HepG2 (cell line): ENCODE measurements around the gene BCAR3. TPM values are rescaled to one million over a fixed set of nuclear protein-coding genes. Genes with fewer than 3 reads are reported as not detected.

ENCODE experiments used
- ATAC-seq: fragments of 200-7000 bp; cut with Tn5 transposase; 3 replicates; pipeline ENCODE4 v1.9.1; 2020; ENCODE audit warnings: mild to moderate bottlenecking, moderate library complexity
- BruUV-seq: library from RNA; stranded (reverse); fragments of 400-500 nt; replicated peaks from 2 replicates; lab custom pipeline; 2021; lab: Mats Ljungman, UMichigan
- CTCF ChIA-PET: fragments of 300-600 bp; formaldehyde crosslinking; extraction: SDS; loops from one replicate; lab custom pipeline; 2021; ENCODE audit warnings: low total read pairs, inconsistent platforms, low intra/inter-chr PET ratio; lab: Yijun Ruan, JAX
- POLR2A ChIA-PET: fragments of 350-600 bp; sonication (Branson Sonifier 250); formaldehyde crosslinking; loops from one replicate; lab custom pipeline; 2020; ENCODE audit warnings: antibody characterized with exemption, inconsistent platforms; lab: Yijun Ruan, JAX
- DNase-seq: peaks from one replicate; pipeline ENCODE4 v3.0.0-alpha.2; 2015; ENCODE audit warnings: low spot score
- FAIRE-seq: peaks from 3 replicates; lab custom pipeline; 2011; peaks lifted over from hg19 to GRCh38; lab: Jason Lieb, UNC
- H2AFZ ChIP-seq: one replicate; pipeline ENCODE4 v1.6.1; 2011; ENCODE audit warnings: low read length, inconsistent platforms
- H3K27ac ChIP-seq: fragments of 300-600 bp; 3 replicates; pipeline ENCODE4 v1.8.0; 2011; ENCODE audit warnings: mixed run types, mild to moderate bottlenecking, mixed read lengths, low read length, inconsistent platforms; ENCODE audit not compliant: insufficient read depth; ENCODE audit errors: extremely low read length
- H3K27me3 ChIP-seq, 2 experiments: fragments of 200-600 bp in 1 of 2; 2 replicates in 1 of 2; 3 replicates in 1 of 2; pipeline versions ENCODE4 v1.6.0 to v1.8.0; 2011; ENCODE audit warnings: low read length in 2 of 2, mild to moderate bottlenecking in 2 of 2, moderate library complexity in 2 of 2, inconsistent platforms in 1 of 2; ENCODE audit not compliant: insufficient read depth in 2 of 2, control insufficient read depth in 1 of 2
- H3K36me3 ChIP-seq, 2 experiments: fragments of 200-600 bp in 1 of 2; replicated peaks in 1 of 2; 2 replicates in 1 of 2; 3 replicates in 1 of 2; pipeline versions ENCODE4 v1.5.1 to v1.8.0; 2011; ENCODE audit warnings: low read length in 2 of 2, inconsistent platforms in 1 of 2; ENCODE audit not compliant: insufficient read depth in 2 of 2, control insufficient read depth in 1 of 2
- H3K4me1 ChIP-seq: 2 replicates; pipeline ENCODE4 v1.5.1; 2012; ENCODE audit warnings: low read length, inconsistent platforms; ENCODE audit not compliant: insufficient read depth
- H3K4me2 ChIP-seq: 2 replicates; pipeline ENCODE4 v1.6.0; 2011; ENCODE audit warnings: low read depth, low read length, inconsistent platforms
- H3K4me3 ChIP-seq, 3 experiments: fragments of 200-600 bp in 1 of 3; sonication (generic), shearing (Covaris generic) in 1 of 3; replicated peaks in 1 of 3; 2 replicates each; pipeline ENCODE4 v1.5.1; 2011 to 2016; ENCODE audit warnings: low read length in 3 of 3, inconsistent platforms in 2 of 3, low read depth in 2 of 3, mild to moderate bottlenecking in 2 of 3, control low read depth in 1 of 3, mixed read lengths in 1 of 3; ENCODE audit not compliant: insufficient read depth in 1 of 3
- H3K79me2 ChIP-seq: one replicate; pipeline ENCODE4 v1.6.1; 2011; ENCODE audit warnings: low read length, inconsistent platforms; ENCODE audit not compliant: insufficient read depth
- H3K9ac ChIP-seq: 2 replicates; pipeline ENCODE4 v1.6.0; 2011; ENCODE audit warnings: mild to moderate bottlenecking, low read depth, low read length, inconsistent platforms; ENCODE audit not compliant: insufficient read depth
- H3K9me3 ChIP-seq: 2 replicates; pipeline ENCODE4 v1.5.1; 2012; ENCODE audit warnings: mild to moderate bottlenecking, low read length
- H4K20me1 ChIP-seq: 2 replicates; pipeline ENCODE4 v1.6.0; 2011; ENCODE audit warnings: inconsistent platforms, mild to moderate bottlenecking, low read length, moderate library complexity; ENCODE audit not compliant: insufficient read depth
- JUNB ChIP-seq: sonication (generic); formaldehyde crosslinking; IDR thresholded peaks from 2 replicates; pipeline ENCODE4 v1.8.0; 2022; ENCODE audit warnings: missing genetic modification reagents, mild to moderate bottlenecking, borderline replicate concordance
- TOE1 ChIP-seq: sonication (generic); formaldehyde crosslinking; IDR thresholded peaks from 2 replicates; pipeline ENCODE4 v1.4.0; 2020; ENCODE audit warnings: mild to moderate bottlenecking, missing genetic modification reagents
- ZNF552 ChIP-seq: sonication (generic); formaldehyde crosslinking; IDR thresholded peaks from 2 replicates; pipeline ENCODE4 v1.9.0; 2022; ENCODE audit warnings: missing genetic modification reagents, mild to moderate bottlenecking, borderline replicate concordance
- ZNF724P ChIP-seq: sonication (generic); formaldehyde crosslinking; IDR thresholded peaks from 2 replicates; pipeline ENCODE4 v1.8.0; 2022; ENCODE audit warnings: missing genetic modification reagents, borderline replicate concordance
- ZNF776 ChIP-seq: sonication (generic); formaldehyde crosslinking; IDR thresholded peaks from 2 replicates; pipeline ENCODE4 v1.4.0; 2020; ENCODE audit warnings: mild to moderate bottlenecking, missing genetic modification reagents
- WGBS: methylation state at CpG from one replicate; pipeline ENCODE4 v1.1.6; 2017; ENCODE audit warnings: low lambda C conversion rate; 5-methylcytosine and 5-hydroxymethylcytosine counted together
- in situ Hi-C: cut with HindIII; loops from 2 replicates; pipeline ENCODE4 v1.10.0; 2017; ENCODE audit warnings: low pct_unique_long_range_greater_than_20kb; ENCODE audit not compliant: extremely low pct_ligation_motif_present
- intact Hi-C: fragments of 100-400 bp; cut with micrococcal nuclease; formaldehyde crosslinking; loops from one replicate; pipeline ENCODE4 v1.10.0; 2022; ENCODE audit not compliant: unreplicated experiment
- polyA plus RNA-seq, 8 experiments: library from polyadenylated mRNA; depleted of rRNA in 3 of 8; stranded (reverse) in 7 of 8; unstranded in 1 of 8; fragments of >200 nt; fragmentation: Illumina TruSeq in 4 of 8; extraction: Trizol in 4 of 8; gene quantifications; 2 replicates each; pipeline versions ENCODE4 v1.2.1 to v1.2.3, GENCODE V29; 2011 to 2016; ENCODE audit warnings: low read depth in 4 of 8, missing spikeins in 1 of 8, mixed read lengths in 1 of 8; ENCODE audit not compliant: insufficient read depth in 1 of 8
- total RNA-seq, 5 experiments: library from RNA; depleted of rRNA; stranded (reverse); fragments of >200 nt; fragmentation: Illumina TruSeq; extraction: Trizol; gene quantifications; 2 replicates each; pipeline ENCODE4 v1.2.3, GENCODE V29; 2016; ENCODE audit warnings: low read depth in 1 of 5
- TF ChIP-seq, protein P1 (sequence below): sonication (generic); IDR thresholded peaks from 2 replicates; pipeline ENCODE4 v1.6.1; 2016; ENCODE audit warnings: low read depth, borderline replicate concordance
- TF ChIP-seq, protein P2 (sequence below): fragments of 450-650 bp; IDR thresholded peaks from 2 replicates; pipeline ENCODE4 v1.6.1; 2016

BCAR3 gene
- total and polyA plus RNA-seq, 2 of the 13 experiments (the other 11 are each of a cell fraction or from before 2014, with no cell fraction given) = 3.6 to 4.8 TPM

DNA sequence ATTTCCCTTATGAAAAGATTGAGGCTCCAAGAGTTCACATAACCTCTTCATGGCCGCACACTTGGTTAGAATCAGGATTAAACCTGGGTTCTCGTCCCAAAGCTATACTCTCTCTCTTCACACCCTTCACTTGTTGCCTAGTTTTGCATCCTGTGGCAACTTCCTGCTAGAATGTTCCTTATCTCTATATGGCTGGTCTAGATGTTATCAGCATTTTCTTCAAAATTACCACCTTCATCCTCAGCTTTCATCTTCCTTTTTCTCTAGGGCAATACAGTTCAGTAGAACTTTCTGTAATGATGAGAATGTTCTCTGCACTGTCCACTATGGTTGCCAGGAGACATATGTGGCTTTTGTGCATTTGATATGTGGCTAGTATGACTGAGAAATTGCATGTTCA is 31.1 kb upstream of the BCAR3 start:
- intact Hi-C loops = no loop called here
- Histone ChIP-seq H3K4me2 (no peak overlapping the region), H3K9me3 (no peaks in the 10 kb centered on the region), H3K27me3 (no peaks in the 10 kb centered on the region), H3K9ac (no peak overlapping the region), H4K20me1 (no peaks in the 10 kb centered on the region), H3K79me2 (no peaks in the 10 kb centered on the region), H3K36me3 (no peaks in the 10 kb centered on the region), H3K27ac (no peak overlapping the region), H3K4me1 (peaks cover 47% of the 10 kb centered on the region), H3K4me3 (no peak overlapping the region), H2AFZ (no peak overlapping the region)
- TF ChIP-seq ZNF776 = no peak
- WGBS = 83% methylated on average over 2 of the region's 2 CpGs
- FAIRE-seq = no peak
- ChIA-PET POLR2A (no interaction called here), CTCF (no interaction called here)
- ATAC-seq = no peak
- in situ Hi-C loops = no loop called here
- DNase-seq = no peak
- no TSS peak for BruUV-seq

DNA sequence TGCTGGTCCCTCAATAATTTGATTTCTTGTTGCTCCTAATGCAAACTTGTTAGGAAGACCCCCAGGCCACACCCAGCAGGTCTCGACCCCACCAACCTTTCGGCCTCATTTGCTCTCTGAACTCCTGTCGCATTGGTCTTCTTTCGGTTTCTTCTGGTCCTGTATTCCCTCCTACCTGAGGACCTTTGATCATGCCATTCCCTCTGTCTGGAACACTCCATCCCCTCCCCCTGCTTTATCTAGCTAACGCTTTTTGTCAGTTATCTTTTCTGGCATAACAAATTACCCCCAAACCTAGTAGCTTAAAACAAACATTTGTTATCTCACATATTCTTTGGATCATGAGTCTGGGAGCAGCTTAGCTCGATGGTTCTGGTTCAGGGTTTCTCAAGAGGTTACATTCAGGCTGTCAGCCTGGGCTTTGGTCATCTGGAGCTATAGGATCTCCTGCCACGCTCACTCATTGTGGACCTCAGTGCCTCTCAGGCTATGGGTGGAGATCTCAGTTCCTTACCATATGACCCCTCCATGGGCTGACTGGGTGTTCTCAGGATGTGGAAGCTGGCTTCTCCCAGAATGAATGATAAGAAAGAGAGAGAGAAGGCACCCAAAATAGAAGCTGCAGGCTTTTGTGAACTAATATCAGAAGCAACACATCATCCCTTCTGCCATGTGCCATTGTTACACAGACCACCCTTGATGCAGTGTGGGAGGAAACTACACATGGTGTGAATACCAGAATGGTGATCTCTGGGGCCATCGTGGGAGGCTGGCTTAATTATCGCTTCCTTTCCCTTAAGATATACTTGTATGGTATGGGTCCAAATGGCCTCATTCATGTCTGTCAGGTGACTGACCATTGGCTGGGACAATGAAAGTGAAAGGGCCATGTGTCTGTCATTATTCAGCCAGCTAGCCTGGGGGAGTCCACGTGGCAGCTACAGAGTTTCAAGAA is 29.1 kb upstream of the BCAR3 start:
- 22% methylated on average over 10 of the region's 10 CpGs for WGBS
- DNase-seq = no peak

More for the DNA sequence above, 29.1 kb upstream of the BCAR3 start:
- TF ChIP-seq, protein P1, sequence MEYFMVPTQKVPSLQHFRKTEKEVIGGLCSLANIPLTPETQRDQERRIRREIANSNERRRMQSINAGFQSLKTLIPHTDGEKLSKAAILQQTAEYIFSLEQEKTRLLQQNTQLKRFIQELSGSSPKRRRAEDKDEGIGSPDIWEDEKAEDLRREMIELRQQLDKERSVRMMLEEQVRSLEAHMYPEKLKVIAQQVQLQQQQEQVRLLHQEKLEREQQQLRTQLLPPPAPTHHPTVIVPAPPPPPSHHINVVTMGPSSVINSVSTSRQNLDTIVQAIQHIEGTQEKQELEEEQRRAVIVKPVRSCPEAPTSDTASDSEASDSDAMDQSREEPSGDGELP = 0 out of 2 replicates have a peak, but pooled peaks have one; percentile 4
- TF ChIP-seq ZNF724P = no peak
- TF ChIP-seq TOE1 = no peak
- no peak for TF ChIP-seq JUNB (CRISPR knock-in tag)
- TF ChIP-seq ZNF552 (CRISPR knock-in tag) = no peak
- TF ChIP-seq, protein P2, sequence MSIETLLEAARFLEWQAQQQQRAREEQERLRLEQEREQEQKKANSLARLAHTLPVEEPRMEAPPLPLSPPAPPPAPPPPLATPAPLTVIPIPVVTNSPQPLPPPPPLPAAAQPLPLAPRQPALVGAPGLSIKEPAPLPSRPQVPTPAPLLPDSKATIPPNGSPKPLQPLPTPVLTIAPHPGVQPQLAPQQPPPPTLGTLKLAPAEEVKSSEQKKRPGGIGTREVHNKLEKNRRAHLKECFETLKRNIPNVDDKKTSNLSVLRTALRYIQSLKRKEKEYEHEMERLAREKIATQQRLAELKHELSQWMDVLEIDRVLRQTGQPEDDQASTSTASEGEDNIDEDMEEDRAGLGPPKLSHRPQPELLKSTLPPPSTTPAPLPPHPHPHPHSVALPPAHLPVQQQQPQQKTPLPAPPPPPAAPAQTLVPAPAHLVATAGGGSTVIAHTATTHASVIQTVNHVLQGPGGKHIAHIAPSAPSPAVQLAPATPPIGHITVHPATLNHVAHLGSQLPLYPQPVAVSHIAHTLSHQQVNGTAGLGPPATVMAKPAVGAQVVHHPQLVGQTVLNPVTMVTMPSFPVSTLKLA = peak; percentile 74
- no peak for FAIRE-seq
- Histone ChIP-seq H4K20me1 (no peaks in the 10 kb centered on the region), H3K27ac (no peak overlapping the region), H3K27me3 (no peaks in the 10 kb centered on the region), H3K79me2 (no peaks in the 10 kb centered on the region), H2AFZ (no peak overlapping the region), H3K4me2 (peak overlapping the region; percentile 15), H3K36me3 (no peaks in the 10 kb centered on the region), H3K4me3 (no peak overlapping the region), H3K4me1 (peaks cover 51% of the 10 kb centered on the region), H3K9ac (no peak overlapping the region), H3K9me3 (no peaks in the 10 kb centered on the region)
- no TSS peak for BruUV-seq
- intact Hi-C loops = no loop called here
- peak; percentile 34; the same call in 1 of the 3 replicates for ATAC-seq
- ChIA-PET CTCF (no interaction called here), POLR2A (no interaction called here)
- in situ Hi-C loops = no loop called here
